GM12878 (cell line): ENCODE measurements around the gene MPST. TPM values are rescaled to one million over a fixed set of nuclear protein-coding genes. Genes with fewer than 3 reads are reported as not detected.

Source experiments
- ATAC-seq: fragments of 200-7000 bp; cut with Tn5 transposase; 3 replicates; pipeline ENCODE4 v1.9.1; 2020; ENCODE audit warnings: mild to moderate bottlenecking, moderate library complexity
- BruUV-seq: library from RNA; stranded (reverse); fragments of 400-500 nt; replicated peaks from 2 replicates; lab custom pipeline; 2021; lab: Mats Ljungman, UMichigan
- CTCF ChIA-PET: fragments of 300-600 bp; sonication (Branson Sonifier 250); formaldehyde crosslinking; extraction: SDS; loops from one replicate; lab custom pipeline; 2021; ENCODE audit warnings: inconsistent platforms; lab: Yijun Ruan, JAX
- POLR2A ChIA-PET: fragments of 350-600 bp; formaldehyde crosslinking; extraction: SDS; loops from one replicate; lab custom pipeline; 2021; ENCODE audit warnings: inconsistent platforms; lab: Charles Lee
- RAD21 ChIA-PET: fragments of 300-600 bp; sonication (Branson Sonifier 250); formaldehyde crosslinking; loops from one replicate; lab custom pipeline; 2023; ENCODE audit warnings: antibody characterized with exemption; ENCODE audit not compliant: unreplicated experiment; lab: Charles Lee
- SMC1A ChIA-PET: fragments of 300-600 bp; sonication (Branson Sonifier 250); formaldehyde crosslinking; loops from one replicate; lab custom pipeline; 2023; ENCODE audit not compliant: unreplicated experiment, uncharacterized antibody; lab: Charles Lee
- DNase-seq: peaks from one replicate; pipeline ENCODE4 v3.0.0-alpha.2; 2011; ENCODE audit warnings: low read depth, low spot score
- FAIRE-seq: peaks from 3 replicates; lab custom pipeline; 2011; peaks lifted over from hg19 to GRCh38; lab: Jason Lieb, UNC
- H2AFZ ChIP-seq: 2 replicates; pipeline ENCODE4 v1.6.0; 2011; ENCODE audit warnings: low read depth, low read length, control low read depth; ENCODE audit not compliant: control insufficient read depth
- H3K27ac ChIP-seq: 2 replicates; pipeline ENCODE4 v1.5.1; 2011; ENCODE audit warnings: control low read depth; ENCODE audit not compliant: control insufficient read depth, insufficient read depth
- H3K27me3 ChIP-seq, 2 experiments: replicated peaks in 1 of 2; 2 replicates each; pipeline versions ENCODE4 v1.6.0 to v1.6.1; 2011; ENCODE audit warnings: low read length in 1 of 2; ENCODE audit not compliant: control insufficient read depth in 2 of 2, insufficient read depth in 2 of 2
- H3K36me3 ChIP-seq, 2 experiments: 2 replicates each; pipeline ENCODE4 v1.5.1; 2011; ENCODE audit warnings: low read length in 1 of 2; ENCODE audit not compliant: control insufficient read depth in 2 of 2, insufficient read depth in 2 of 2
- H3K4me1 ChIP-seq: 2 replicates; pipeline ENCODE4 v1.6.1; 2011; ENCODE audit warnings: mild to moderate bottlenecking, low read length, moderate library complexity, mixed read lengths; ENCODE audit not compliant: control insufficient read depth, insufficient read depth
- H3K4me2 ChIP-seq: 2 replicates; pipeline ENCODE4 v1.6.0; 2011; ENCODE audit warnings: control low read depth; ENCODE audit not compliant: control insufficient read depth, insufficient read depth
- H3K4me3 ChIP-seq: fragments of 200-600 bp; sonication (generic); 2 replicates; pipeline ENCODE4 v1.5.1; 2016
- H3K79me2 ChIP-seq: 2 replicates; pipeline ENCODE4 v1.6.0; 2011; ENCODE audit warnings: low read length; ENCODE audit not compliant: control insufficient read depth, insufficient read depth
- H3K9ac ChIP-seq: 2 replicates; pipeline ENCODE4 v1.8.0; 2011; ENCODE audit warnings: low read length, control low read depth, mixed read lengths; ENCODE audit not compliant: control insufficient read depth, insufficient read depth
- H3K9me3 ChIP-seq: replicated peaks from 3 replicates; pipeline ENCODE4 v1.5.1; 2011; ENCODE audit warnings: mild to moderate bottlenecking, low read length; ENCODE audit not compliant: control insufficient read depth, insufficient read depth
- H4K20me1 ChIP-seq: 2 replicates; pipeline ENCODE4 v1.6.0; 2011; ENCODE audit not compliant: control insufficient read depth, insufficient read depth
- CREM ChIP-seq: IDR thresholded peaks from 2 replicates; pipeline ENCODE4 v1.6.1; 2014; ENCODE audit warnings: antibody characterized with exemption, low read depth
- NKRF ChIP-seq: fragments of 450-650 bp; conservative IDR thresholded peaks from 2 replicates; pipeline ENCODE4 v1.6.1; 2017; ENCODE audit warnings: mild to moderate bottlenecking, moderate library complexity
- RAD21 ChIP-seq: IDR thresholded peaks from 2 replicates; pipeline ENCODE4 v1.6.1; 2011; ENCODE audit warnings: mild to moderate bottlenecking, low read depth, low read length, moderate library complexity; ENCODE audit not compliant: insufficient read depth
- WGBS: methylation state at CpG from one replicate; pipeline ENCODE4 v1.1.6; 2016; ENCODE audit warnings: low lambda C conversion rate; ENCODE audit not compliant: insufficient replicate concordance, insufficient coverage; ENCODE audit errors: missing lambda C conversion rate; 5-methylcytosine and 5-hydroxymethylcytosine counted together
- in situ Hi-C: fragments of 300-500 bp; cut with MboI; formaldehyde crosslinking; loops from 9 replicates; pipeline ENCODE4 v1.14.3; 2018; ENCODE audit warnings: mixed read lengths
- intact Hi-C: fragments of 100-400 bp; cut with micrococcal nuclease; formaldehyde crosslinking; loops from one replicate; pipeline ENCODE4 v1.14.2; 2022; ENCODE audit not compliant: unreplicated experiment
- polyA plus RNA-seq, 11 experiments: library from polyadenylated mRNA; depleted of rRNA in 4 of 11; unstranded in 6 of 11; stranded (reverse) in 5 of 11; fragments of >200 nt; fragmentation: Nextera tagmentation in 4 of 11; fragmentation: Illumina TruSeq in 1 of 11; extraction: Ambion mirVana in 4 of 11; extraction: Trizol in 1 of 11; gene quantifications; 1 replicate in 1 of 11; 2 replicates in 10 of 11; pipeline versions ENCODE4 v1.2.1 to v1.2.3, GENCODE V29; 2011 to 2016; ENCODE audit warnings: inconsistent platforms in 2 of 11, missing spikeins in 2 of 11, low read depth in 1 of 11
- total RNA-seq, 4 experiments: library from RNA; depleted of rRNA in 3 of 4; stranded (reverse); fragments of >200 nt in 3 of 4; fragmentation: Illumina TruSeq in 1 of 4; extraction: Trizol in 1 of 4; gene quantifications; 2 replicates each; pipeline versions ENCODE4 v1.2.1 to v1.2.3, GENCODE V29; 2013 to 2021
- TF ChIP-seq, protein P1 (sequence below), 3 experiments: IDR thresholded peaks in 2 of 3; conservative IDR thresholded peaks in 1 of 3; 2 replicates each; pipeline ENCODE4 v1.5.1; 2011; ENCODE audit warnings: low read depth in 3 of 3, low read length in 3 of 3, mild to moderate bottlenecking in 3 of 3, control low read depth in 2 of 3, moderate library complexity in 2 of 3, inconsistent platforms in 1 of 3, mixed read lengths in 1 of 3; ENCODE audit not compliant: control insufficient read depth in 2 of 3, insufficient read depth in 1 of 3; ENCODE audit errors: extremely low read depth in 1 of 3
- TF ChIP-seq, protein P2 (sequence below): fragments of 450-650 bp; IDR thresholded peaks from 2 replicates; pipeline ENCODE4 v1.6.1; 2014; ENCODE audit warnings: mild to moderate bottlenecking

The MPST gene
- total and polyA plus RNA-seq, 10 of the 15 experiments (the other 5 are each of a cell fraction or from before 2014, with no cell fraction given), result 0.95 to 88.7 (median 38.5) TPM

DNA sequence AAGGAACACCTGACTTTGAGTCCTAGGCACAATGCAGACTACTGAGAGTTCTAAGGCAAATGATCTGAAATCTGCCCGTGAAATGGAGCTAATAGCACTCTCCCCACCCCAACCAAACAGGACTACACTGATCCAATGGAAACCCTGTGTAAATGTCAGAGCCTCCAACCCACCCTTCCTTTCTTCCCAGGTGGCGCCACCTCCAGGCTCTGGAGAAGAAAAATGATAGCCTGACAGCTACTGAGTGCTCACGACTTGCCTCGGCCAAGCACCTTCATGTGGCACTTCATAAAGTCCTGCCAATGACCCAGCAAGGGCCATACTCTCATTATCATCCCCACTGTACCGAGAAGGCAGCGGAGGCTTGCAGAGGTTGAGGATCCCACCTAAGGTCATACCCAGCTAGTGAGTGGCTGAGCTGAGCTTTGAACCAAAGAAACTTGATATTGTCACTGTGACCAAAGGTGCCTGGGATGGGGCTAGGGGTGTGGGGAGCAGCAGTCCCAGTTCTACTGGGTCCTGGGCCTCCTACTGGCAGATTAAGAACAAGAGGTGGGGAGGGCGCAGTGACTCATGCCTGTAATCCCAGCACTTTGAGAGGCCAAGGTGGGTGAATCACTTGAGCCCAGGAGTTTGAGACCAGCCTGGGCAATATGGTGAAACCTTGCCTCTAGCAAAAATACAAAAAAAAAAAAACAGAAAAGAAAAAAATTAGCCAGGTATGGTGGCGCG lies 20.8 kb upstream of the MPST start:
- no peak overlapping the region for H3K4me2 ChIP-seq

More for the DNA sequence above, 20.8 kb upstream of the MPST start:
- Histone ChIP-seq H3K36me3 (no peaks in the 10 kb centered on the region), H3K27me3 (peaks cover 0 to 3% of the 10 kb centered on the region in 2 experiments; a peak in 2 of 4 replicates), H3K4me1 (no peaks in the 10 kb centered on the region), H4K20me1 (no peaks in the 10 kb centered on the region), H3K9me3 (no peaks in the 10 kb centered on the region), H3K9ac (no peak overlapping the region), H3K27ac (no peak overlapping the region), H3K4me3 (no peak overlapping the region), H2AFZ (no peak overlapping the region), H3K79me2 (no peaks in the 10 kb centered on the region)
- no peak for ATAC-seq
- FAIRE-seq, result no peak
- SMC1A ChIA-PET, result no interaction called here
- in situ Hi-C loops, result no loop called here
- intact Hi-C loops, result no loop called here
- TF ChIP-seq NKRF, result no peak
- TF ChIP-seq, protein P1, sequence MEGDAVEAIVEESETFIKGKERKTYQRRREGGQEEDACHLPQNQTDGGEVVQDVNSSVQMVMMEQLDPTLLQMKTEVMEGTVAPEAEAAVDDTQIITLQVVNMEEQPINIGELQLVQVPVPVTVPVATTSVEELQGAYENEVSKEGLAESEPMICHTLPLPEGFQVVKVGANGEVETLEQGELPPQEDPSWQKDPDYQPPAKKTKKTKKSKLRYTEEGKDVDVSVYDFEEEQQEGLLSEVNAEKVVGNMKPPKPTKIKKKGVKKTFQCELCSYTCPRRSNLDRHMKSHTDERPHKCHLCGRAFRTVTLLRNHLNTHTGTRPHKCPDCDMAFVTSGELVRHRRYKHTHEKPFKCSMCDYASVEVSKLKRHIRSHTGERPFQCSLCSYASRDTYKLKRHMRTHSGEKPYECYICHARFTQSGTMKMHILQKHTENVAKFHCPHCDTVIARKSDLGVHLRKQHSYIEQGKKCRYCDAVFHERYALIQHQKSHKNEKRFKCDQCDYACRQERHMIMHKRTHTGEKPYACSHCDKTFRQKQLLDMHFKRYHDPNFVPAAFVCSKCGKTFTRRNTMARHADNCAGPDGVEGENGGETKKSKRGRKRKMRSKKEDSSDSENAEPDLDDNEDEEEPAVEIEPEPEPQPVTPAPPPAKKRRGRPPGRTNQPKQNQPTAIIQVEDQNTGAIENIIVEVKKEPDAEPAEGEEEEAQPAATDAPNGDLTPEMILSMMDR (IDR thresholded peaks at IDR 0.05 in 2 of 3, conservative IDR thresholded peaks at IDR 0.05 in 1 of 3; ENCODE audit: control insufficient read depth in 2 of 3, extremely low read depth in 1 of 3, insufficient read depth in 1 of 3, low read depth in 3 of 3, low read length in 3 of 3), result 0 out of 6 replicates have a peak, but pooled peaks of 1 of the 3 experiments have one; percentile 3
- TF ChIP-seq, protein P2, sequence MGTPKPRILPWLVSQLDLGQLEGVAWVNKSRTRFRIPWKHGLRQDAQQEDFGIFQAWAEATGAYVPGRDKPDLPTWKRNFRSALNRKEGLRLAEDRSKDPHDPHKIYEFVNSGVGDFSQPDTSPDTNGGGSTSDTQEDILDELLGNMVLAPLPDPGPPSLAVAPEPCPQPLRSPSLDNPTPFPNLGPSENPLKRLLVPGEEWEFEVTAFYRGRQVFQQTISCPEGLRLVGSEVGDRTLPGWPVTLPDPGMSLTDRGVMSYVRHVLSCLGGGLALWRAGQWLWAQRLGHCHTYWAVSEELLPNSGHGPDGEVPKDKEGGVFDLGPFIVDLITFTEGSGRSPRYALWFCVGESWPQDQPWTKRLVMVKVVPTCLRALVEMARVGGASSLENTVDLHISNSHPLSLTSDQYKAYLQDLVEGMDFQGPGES, result no peak
- 0 out of 2 replicates have a peak, but pooled peaks have one; percentile 9 for TF ChIP-seq RAD21
- TF ChIP-seq CREM, result no peak
- RAD21 ChIA-PET, result interaction anchor here (1.1 kb wide), 1 partner anchor 47 kb away, joined by 3 read pairs; no protein-coding TSS in a partner anchor
- POLR2A ChIA-PET, result no interaction called here
- no peak for DNase-seq
- WGBS, result 43% methylated on average over 9 of the region's 9 CpGs
- CTCF ChIA-PET, result interaction anchor here (0.7 to 1.5 kb wide), 5 partner anchors 13 to 316 kb away, joined by 3 to 5 read pairs (median 3); no protein-coding TSS in a partner anchor
- BruUV-seq, result no TSS peak
